Measurements from ENCODE around the gene SMARCA4. TPM values are rescaled to one million over a fixed set of nuclear protein-coding genes. Genes with fewer than 3 reads are reported as not detected.

Gene SMARCA4
- total RNA-seq, 2 experiments from 2014 or later: 97.0 to 98.7 TPM

DNA sequence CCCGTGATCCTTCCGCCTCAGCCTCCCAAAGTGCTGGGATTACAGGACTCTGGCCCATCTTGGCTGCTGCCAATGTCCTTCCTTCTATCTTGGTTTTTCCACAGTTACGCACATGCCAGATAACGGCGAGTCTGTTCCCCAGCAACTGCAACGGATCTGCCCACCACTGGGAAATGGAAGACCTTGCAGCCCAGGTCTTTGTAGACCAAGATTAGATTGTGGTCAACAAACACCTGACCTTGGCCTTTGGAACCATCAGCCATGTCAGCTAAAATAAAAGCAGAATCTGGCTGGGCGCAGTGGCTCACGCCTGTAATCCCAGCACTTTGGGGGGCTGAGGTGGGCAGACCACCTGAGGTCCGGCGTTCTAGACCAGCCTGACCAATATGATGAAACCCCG, 118.1 kb downstream of the SMARCA4 start:
- no peaks in the 10 kb centered on the region for H3K36me3 Mint-ChIP-seq (ENCODE audit: low read depth)
- no peaks in the 10 kb centered on the region for H3K27me3 Mint-ChIP-seq
- TF ChIP-seq, protein P1, sequence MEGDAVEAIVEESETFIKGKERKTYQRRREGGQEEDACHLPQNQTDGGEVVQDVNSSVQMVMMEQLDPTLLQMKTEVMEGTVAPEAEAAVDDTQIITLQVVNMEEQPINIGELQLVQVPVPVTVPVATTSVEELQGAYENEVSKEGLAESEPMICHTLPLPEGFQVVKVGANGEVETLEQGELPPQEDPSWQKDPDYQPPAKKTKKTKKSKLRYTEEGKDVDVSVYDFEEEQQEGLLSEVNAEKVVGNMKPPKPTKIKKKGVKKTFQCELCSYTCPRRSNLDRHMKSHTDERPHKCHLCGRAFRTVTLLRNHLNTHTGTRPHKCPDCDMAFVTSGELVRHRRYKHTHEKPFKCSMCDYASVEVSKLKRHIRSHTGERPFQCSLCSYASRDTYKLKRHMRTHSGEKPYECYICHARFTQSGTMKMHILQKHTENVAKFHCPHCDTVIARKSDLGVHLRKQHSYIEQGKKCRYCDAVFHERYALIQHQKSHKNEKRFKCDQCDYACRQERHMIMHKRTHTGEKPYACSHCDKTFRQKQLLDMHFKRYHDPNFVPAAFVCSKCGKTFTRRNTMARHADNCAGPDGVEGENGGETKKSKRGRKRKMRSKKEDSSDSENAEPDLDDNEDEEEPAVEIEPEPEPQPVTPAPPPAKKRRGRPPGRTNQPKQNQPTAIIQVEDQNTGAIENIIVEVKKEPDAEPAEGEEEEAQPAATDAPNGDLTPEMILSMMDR (IDR thresholded peaks at IDR 0.05): no peak
- H3K4me3 Mint-ChIP-seq: no peak overlapping the region
- ChIA-PET CTCF (no interaction called here), POLR2A (interaction anchor here (0.6 kb wide), 1 partner anchor 10 kb away, joined by 3 read pairs; the partner anchor contains the start of gene LDLR)
- H3K4me1 Mint-ChIP-seq (ENCODE audit: low read depth): peaks cover 3% of the 10 kb centered on the region
- no peak for ATAC-seq
- H3K9me3 Mint-ChIP-seq: no peaks in the 10 kb centered on the region
- no peak for DNase-seq
- intact Hi-C loops (cut with micrococcal nuclease): no loop called here
- H3K27ac Mint-ChIP-seq: no peak overlapping the region

GRCh38 chr19:11079999-11080398, 119.2 kb downstream of the SMARCA4 start:
- ATAC-seq: no peak
- ChIA-PET CTCF (interaction anchor here (0.9 to 1.6 kb wide), 2 partner anchors 46 to 47 kb away, joined by 4 read pairs; no protein-coding TSS in a partner anchor), POLR2A (no interaction called here)
- TF ChIP-seq, protein P1 (IDR thresholded peaks at IDR 0.05): no peak
- Mint-ChIP-seq H3K4me1 (ENCODE audit: low read depth) (peaks cover 2% of the 10 kb centered on the region), H3K27me3 (no peaks in the 10 kb centered on the region), H3K9me3 (no peaks in the 10 kb centered on the region), H3K36me3 (ENCODE audit: low read depth) (no peaks in the 10 kb centered on the region), H3K4me3 (no peak overlapping the region), H3K27ac (no peak overlapping the region)
- no peak for DNase-seq
- intact Hi-C loops (cut with micrococcal nuclease): no loop called here

GRCh38 chr19:11087870-11088505, 127.2 kb downstream of the SMARCA4 start:
- TF ChIP-seq, protein P1 (IDR thresholded peaks at IDR 0.05): no peak
- H3K36me3 Mint-ChIP-seq (ENCODE audit: low read depth): peaks cover 24% of the 10 kb centered on the region
- H3K4me1 Mint-ChIP-seq (ENCODE audit: low read depth): peaks cover 29% of the 10 kb centered on the region
- H3K9me3 Mint-ChIP-seq: no peaks in the 10 kb centered on the region
- CTCF ChIA-PET: interaction anchor here (1.2 to 6.0 kb wide), 4 partner anchors 38 to 151 kb away, joined by 3 to 27 read pairs (median 6); no protein-coding TSS in a partner anchor
- H3K27me3 Mint-ChIP-seq: no peaks in the 10 kb centered on the region
- intact Hi-C loops (cut with micrococcal nuclease): no loop called here
- H3K27ac Mint-ChIP-seq: peak overlapping the region; percentile 98
- POLR2A ChIA-PET: interaction anchor here (1.1 to 3.8 kb wide), 2 partner anchors 53 to 126 kb away, joined by 3 to 17 read pairs; no protein-coding TSS in a partner anchor
- no peak overlapping the region for H3K4me3 Mint-ChIP-seq
- ATAC-seq (no peak), DNase-seq (no peak)

DNA sequence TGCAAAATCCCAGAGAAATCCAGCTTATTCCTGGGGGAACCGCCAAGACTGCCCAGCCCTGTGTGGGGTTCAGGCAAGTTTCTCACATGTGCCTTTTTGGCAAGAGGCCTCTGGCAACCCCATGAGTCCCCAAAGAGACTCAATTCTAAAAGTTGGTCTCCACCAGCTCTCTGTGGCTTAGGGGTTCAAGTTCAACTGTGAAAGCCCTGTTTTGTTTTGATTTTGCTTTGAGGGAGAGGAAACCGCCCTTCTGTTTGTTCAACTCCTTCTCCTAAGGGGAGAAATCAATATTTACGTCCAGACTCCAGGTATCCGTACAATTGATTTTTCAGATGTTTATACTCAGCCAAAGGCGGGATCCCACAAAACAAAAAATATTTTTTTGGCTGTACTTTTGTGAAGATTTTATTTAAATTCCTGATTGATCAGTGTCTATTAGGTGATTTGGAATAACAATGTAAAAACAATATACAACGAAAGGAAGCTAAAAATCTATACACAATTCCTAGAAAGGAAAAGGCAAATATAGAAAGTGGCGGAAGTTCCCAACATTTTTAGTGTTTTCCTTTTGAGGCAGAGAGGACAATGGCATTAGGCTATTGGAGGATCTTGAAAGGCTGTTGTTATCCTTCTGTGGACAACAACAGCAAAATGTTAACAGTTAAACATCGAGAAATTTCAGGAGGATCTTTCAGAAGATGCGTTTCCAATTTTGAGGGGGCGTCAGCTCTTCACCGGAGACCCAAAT, 127.8 kb downstream of the SMARCA4 start:
- ChIA-PET POLR2A (interaction anchor here (0.7 to 3.8 kb wide), 12 partner anchors 10 to 154 kb away, joined by 3 to 17 read pairs (median 4); partner anchors contain the start of gene SPC24), CTCF (interaction anchor here (1.2 to 6.0 kb wide), 5 partner anchors 38 to 154 kb away, joined by 3 to 27 read pairs (median 4); no protein-coding TSS in a partner anchor)
- TF ChIP-seq, protein P1 (IDR thresholded peaks at IDR 0.05): no peak
- intact Hi-C loops (cut with micrococcal nuclease): no loop called here
- DNase-seq (no peak), ATAC-seq (no peak)
- no peaks in the 10 kb centered on the region for H3K27me3 Mint-ChIP-seq
- H3K4me3 Mint-ChIP-seq: peak overlapping the region; percentile 92
- H3K27ac Mint-ChIP-seq: peak overlapping the region; percentile 98
- no peaks in the 10 kb centered on the region for H3K9me3 Mint-ChIP-seq
- H3K4me1 Mint-ChIP-seq (ENCODE audit: low read depth): peaks cover 36% of the 10 kb centered on the region
- H3K36me3 Mint-ChIP-seq (ENCODE audit: low read depth): peaks cover 31% of the 10 kb centered on the region

Data from activated CD8-positive, alpha-beta T cell treated with anti-CD3 and anti-CD28 coated beads for 36 hours (primary cell).